Peyer's patch (tissue), 4 donors: ENCODE data around the gene ARHGAP1. TPM values are rescaled to one million over a fixed set of nuclear protein-coding genes. Genes with fewer than 3 reads are reported as not detected.

Source experiments
- DNase-seq, 3 donors: peaks; one replicate each; pipeline ENCODE4 v3.0.0-alpha.2; 2017 to 2019
- H3K27ac ChIP-seq, 4 donors: fragments of 200-600 bp; sonication (generic); one replicate each; pipeline ENCODE4 v1.5.1; 2016 to 2019
- H3K27me3 ChIP-seq, 2 donors: fragments of 200-600 bp; sonication (generic); one replicate each; pipeline ENCODE4 v1.5.1; 2019
- H3K36me3 ChIP-seq, 3 donors: fragments of 200-600 bp; sonication (generic); one replicate each; pipeline ENCODE4 v1.5.1; 2016 to 2019
- H3K4me1 ChIP-seq, 4 donors: fragments of 200-600 bp; sonication (generic); one replicate each; pipeline ENCODE4 v1.5.1; 2016 to 2019
- H3K4me3 ChIP-seq, 4 donors: fragments of 200-600 bp; sonication (generic); 1 replicate in 3 of 4; 2 replicates in 1 of 4; pipeline ENCODE4 v1.5.1; 2016 to 2019; ENCODE audit warnings: mild to moderate bottlenecking in 1 of 4
- H3K9me3 ChIP-seq, 4 donors: fragments of 200-600 bp; sonication (generic); one replicate each; pipeline ENCODE4 v1.5.1; 2016 to 2019; ENCODE audit warnings: mild to moderate bottlenecking in 1 of 4
- CTCF ChIP-seq, 6 experiments: fragments of 450-650 bp in 4 of 6; fragments of 200-600 bp in 2 of 6; sonication (generic) in 1 of 6; IDR thresholded peaks; one replicate each; pipeline ENCODE4 v1.5.1; 2017 to 2019; ENCODE audit warnings: antibody characterized with exemption in 6 of 6, mild to moderate bottlenecking in 3 of 6, moderate library complexity in 1 of 6
- POLR2A ChIP-seq, 2 donors: fragments of 450-650 bp; IDR thresholded peaks; one replicate each; pipeline ENCODE4 v1.5.1; 2017; ENCODE audit warnings: antibody characterized with exemption in 2 of 2, mild to moderate bottlenecking in 2 of 2, moderate library complexity in 2 of 2
- total RNA-seq, 4 donors: library from RNA; depleted of rRNA; stranded (reverse); fragments of >200 nt; gene quantifications; one replicate each; pipeline ENCODE4 v1.1.0, GENCODE V29; 2016

The ARHGAP1 gene
- total RNA-seq, 4 donors from 2014 or later: 52.0 to 85.8 (median 62.7) TPM

GRCh38 chr11:46682773-46683752 is 17.4 kb downstream of the ARHGAP1 start:
- Histone ChIP-seq H3K4me3 (no peak overlapping the region), H3K27ac (no peak overlapping the region), H3K9me3 (no peaks in the 10 kb centered on the region), H3K4me1 (no peaks in the 10 kb centered on the region), H3K27me3 (no peaks in the 10 kb centered on the region), H3K36me3 (peaks cover 0 to 92% (median 0%) of the 10 kb centered on the region in 3 donors)
- TF ChIP-seq POLR2A (IDR thresholded peaks at IDR 0.05): no peak
- no peak for TF ChIP-seq CTCF (IDR thresholded peaks at IDR 0.05)
- peak in 1 of 3 donors; percentile 25 for DNase-seq

- Histone ChIP-seq H3K9me3 (no peaks in the 10 kb centered on the region), H3K27me3 (no peaks in the 10 kb centered on the region), H3K4me3 (no peak overlapping the region), H3K27ac (no peak overlapping the region), H3K36me3 (peaks cover 0 to 91% (median 0%) of the 10 kb centered on the region in 3 donors), H3K4me1 (peaks cover 0 to 4% (median 0%) of the 10 kb centered on the region in 4 donors)
- TF ChIP-seq CTCF (IDR thresholded peaks at IDR 0.05) (no peak), POLR2A (IDR thresholded peaks at IDR 0.05) (no peak)
- peak in 1 of 3 donors; percentile 29 for DNase-seq
Measured at GRCh38 chr11:46681814-46682213, 18.6 kb downstream of the ARHGAP1 start.

- H3K36me3 ChIP-seq: peaks cover 0 to 87% (median 0%) of the 10 kb centered on the region in 3 donors
- H3K9me3 ChIP-seq: no peaks in the 10 kb centered on the region
- no peak overlapping the region for H3K27ac ChIP-seq
Measured at GRCh38 chr11:46680815-46681214, 19.6 kb downstream of the ARHGAP1 start.

GRCh38 chr11:46680164-46680760 is 20.2 kb downstream of the ARHGAP1 start:
- Histone ChIP-seq H3K4me1 (peaks cover 3 to 10% (median 9%) of the 10 kb centered on the region in 4 donors), H3K27ac (no peak overlapping the region), H3K9me3 (no peaks in the 10 kb centered on the region), H3K4me3 (no peak overlapping the region), H3K36me3 (peaks cover 0 to 82% (median 0%) of the 10 kb centered on the region in 3 donors), H3K27me3 (no peaks in the 10 kb centered on the region)
- TF ChIP-seq POLR2A (IDR thresholded peaks at IDR 0.05) (no peak), CTCF (IDR thresholded peaks at IDR 0.05) (no peak)
- DNase-seq: no peak

More at GRCh38 chr11:46680815-46681214, 19.6 kb downstream of the ARHGAP1 start:
- TF ChIP-seq POLR2A (IDR thresholded peaks at IDR 0.05) (no peak), CTCF (IDR thresholded peaks at IDR 0.05) (no peak)
- Histone ChIP-seq H3K4me1 (peaks cover 2 to 7% (median 3%) of the 10 kb centered on the region in 4 donors), H3K27me3 (no peaks in the 10 kb centered on the region), H3K4me3 (no peak overlapping the region)
- DNase-seq: no peak

GRCh38 chr11:46679241-46680163 is 20.9 kb downstream of the ARHGAP1 start:
- no peak overlapping the region for H3K27ac ChIP-seq
- TF ChIP-seq CTCF (IDR thresholded peaks at IDR 0.05) (no peak), POLR2A (IDR thresholded peaks at IDR 0.05) (no peak)
- no peaks in the 10 kb centered on the region for H3K27me3 ChIP-seq
- no peak overlapping the region for H3K4me3 ChIP-seq
- peaks cover 9 to 17% (median 15%) of the 10 kb centered on the region in 4 donors for H3K4me1 ChIP-seq
- DNase-seq: no peak
- H3K36me3 ChIP-seq: peaks cover 0 to 78% (median 0%) of the 10 kb centered on the region in 3 donors
- H3K9me3 ChIP-seq: no peaks in the 10 kb centered on the region
